HEK293 (cell line): Measurements from ENCODE around the gene WNT4.

Experiments used
- CTCF ChIA-PET: fragments of 350-600 bp; formaldehyde crosslinking; extraction: SDS; loops from one replicate; lab custom pipeline; 2021; ENCODE audit warnings: antibody characterized with exemption; lab: Yijun Ruan, JAX
- POLR2A ChIA-PET: fragments of 300-600 bp; formaldehyde crosslinking; extraction: SDS; loops from one replicate; lab custom pipeline; 2020; ENCODE audit warnings: antibody characterized with exemption, inconsistent platforms; lab: Yijun Ruan, JAX
- H3K27ac ChIP-seq: fragments of 200-500 bp; sonication (Bioruptor generic); 2 replicates; pipeline ENCODE4 v1.5.1; 2014; ENCODE audit warnings: low read depth, low read length, control low read depth, inconsistent platforms; ENCODE audit errors: extremely low read depth
- H3K36me3 ChIP-seq, 2 experiments: fragments of 200-500 bp in 1 of 2; sonication (Bioruptor generic) in 1 of 2; 1 replicate in 1 of 2; 2 replicates in 1 of 2; pipeline ENCODE4 v1.5.1; 2014 to 2017; ENCODE audit warnings: inconsistent platforms in 2 of 2, low read length in 2 of 2; ENCODE audit not compliant: control insufficient read depth in 2 of 2, insufficient read depth in 1 of 2
- H3K4me1 ChIP-seq: fragments of 200-500 bp; sonication (Bioruptor generic); 2 replicates; pipeline ENCODE4 v1.5.1; 2014; ENCODE audit warnings: mild to moderate bottlenecking, low read length, inconsistent platforms; ENCODE audit not compliant: control insufficient read depth, insufficient read depth
- H3K4me3 ChIP-seq: 2 replicates; pipeline ENCODE4 v1.5.1; 2011; ENCODE audit warnings: low read depth, mild to moderate bottlenecking, control low read depth, low read length, moderate library complexity
- H3K9me3 ChIP-seq: fragments of 200-500 bp; sonication (Bioruptor generic); 2 replicates; pipeline ENCODE4 v1.5.1; 2014; ENCODE audit warnings: low read depth, low read length, inconsistent platforms; ENCODE audit not compliant: control insufficient read depth, insufficient read depth
- CTCF ChIP-seq: fragments of 450-650 bp; formaldehyde crosslinking; IDR thresholded peaks from 2 replicates; pipeline ENCODE4 v1.5.1; 2016; ENCODE audit warnings: missing biosample characterization, missing genetic modification characterization
- KLF7 ChIP-seq: fragments of 450-650 bp; formaldehyde crosslinking; IDR thresholded peaks from 2 replicates; pipeline ENCODE4 v1.5.1; 2016; ENCODE audit warnings: missing biosample characterization, missing genetic modification characterization, borderline replicate concordance
- PRDM10 ChIP-seq: fragments of 450-650 bp; formaldehyde crosslinking; IDR thresholded peaks from 2 replicates; pipeline ENCODE4 v1.5.1; 2016; ENCODE audit warnings: missing biosample characterization, missing genetic modification characterization
- PRDM2 ChIP-seq: fragments of 450-650 bp; formaldehyde crosslinking; IDR thresholded peaks from 2 replicates; pipeline ENCODE4 v1.5.1; 2016; ENCODE audit warnings: missing biosample characterization, missing genetic modification characterization, borderline replicate concordance
- RBAK ChIP-seq: fragments of 450-650 bp; formaldehyde crosslinking; IDR thresholded peaks from 2 replicates; pipeline ENCODE4 v1.5.1; 2016; ENCODE audit warnings: missing biosample characterization, missing genetic modification characterization
- ZBTB21 ChIP-seq: fragments of 450-650 bp; formaldehyde crosslinking; IDR thresholded peaks from 2 replicates; pipeline ENCODE4 v1.5.1; 2017; ENCODE audit warnings: missing biosample characterization, missing genetic modification characterization
- ZBTB7A ChIP-seq: fragments of 450-650 bp; formaldehyde crosslinking; IDR thresholded peaks from 2 replicates; pipeline ENCODE4 v1.5.1; 2016; ENCODE audit warnings: low read depth, missing biosample characterization, missing genetic modification characterization
- ZFP69B ChIP-seq: fragments of 450-650 bp; formaldehyde crosslinking; IDR thresholded peaks from 2 replicates; pipeline ENCODE4 v1.5.1; 2016; ENCODE audit warnings: missing biosample characterization, missing genetic modification characterization
- ZNF133 ChIP-seq: fragments of 450-650 bp; formaldehyde crosslinking; IDR thresholded peaks from 2 replicates; pipeline ENCODE4 v1.5.1; 2016; ENCODE audit warnings: missing biosample characterization, missing genetic modification characterization
- ZNF202 ChIP-seq: fragments of 450-650 bp; formaldehyde crosslinking; IDR thresholded peaks from 2 replicates; pipeline ENCODE4 v1.5.1; 2016; ENCODE audit warnings: missing biosample characterization, missing genetic modification characterization, borderline replicate concordance
- ZNF302 ChIP-seq: fragments of 450-650 bp; formaldehyde crosslinking; IDR thresholded peaks from 2 replicates; pipeline ENCODE4 v1.5.1; 2016; ENCODE audit warnings: missing biosample characterization, missing genetic modification characterization, low read depth
- ZNF473 ChIP-seq: fragments of 450-650 bp; formaldehyde crosslinking; IDR thresholded peaks from 2 replicates; pipeline ENCODE4 v1.5.1; 2017; ENCODE audit warnings: missing biosample characterization, missing genetic modification characterization
- ZNF501 ChIP-seq: fragments of 450-650 bp; formaldehyde crosslinking; IDR thresholded peaks from 2 replicates; pipeline ENCODE4 v1.5.1; 2016; ENCODE audit warnings: missing biosample characterization, missing genetic modification characterization
- ZNF791 ChIP-seq: fragments of 450-650 bp; formaldehyde crosslinking; IDR thresholded peaks from 2 replicates; pipeline ENCODE4 v1.5.1; 2016; ENCODE audit warnings: missing biosample characterization, missing genetic modification characterization
- ZXDB ChIP-seq: fragments of 450-650 bp; formaldehyde crosslinking; IDR thresholded peaks from 2 replicates; pipeline ENCODE4 v1.5.1; 2016; ENCODE audit warnings: missing biosample characterization, missing genetic modification characterization
- TF ChIP-seq, protein P1 (sequence below): fragments of 450-650 bp; formaldehyde crosslinking; IDR thresholded peaks from 2 replicates; pipeline ENCODE4 v1.5.1; 2017; ENCODE audit warnings: missing biosample characterization, missing genetic modification characterization

WNT4 gene

DNA sequence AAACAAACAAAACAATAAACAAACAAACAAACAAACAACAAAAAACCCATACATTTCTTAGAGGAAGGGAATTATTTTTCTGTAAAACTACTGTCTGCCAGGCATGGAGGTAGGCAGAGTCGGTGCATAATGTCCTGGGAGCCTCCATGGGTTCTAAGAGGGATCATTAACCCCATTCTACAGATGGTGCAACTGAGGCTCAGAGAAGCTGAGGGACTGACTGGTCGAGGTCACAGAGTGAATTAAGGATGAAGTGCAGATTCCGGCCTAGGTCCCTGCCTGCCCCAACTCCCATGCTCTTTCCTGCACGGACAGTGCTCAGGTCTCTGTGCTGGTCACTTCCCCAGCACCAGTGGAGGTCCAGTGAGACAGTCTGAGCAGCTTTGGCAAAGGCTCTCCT lies 15.8 kb upstream of the WNT4 start (continued):
- TF ChIP-seq PRDM2 (tag by site-specific recombination), result no peak
- TF ChIP-seq ZNF133 (tag by site-specific recombination), result no peak
- TF ChIP-seq KLF7, result no peak
- no peak for TF ChIP-seq ZBTB7A (tag by site-specific recombination)
- TF ChIP-seq ZNF791, result no peak
- no peak for TF ChIP-seq CTCF
- no peak for TF ChIP-seq ZXDB (tag by site-specific recombination)
- TF ChIP-seq ZBTB21, result no peak
- TF ChIP-seq PRDM10 (tag by site-specific recombination), result no peak
- TF ChIP-seq, all 188 proteins: peak for 0

GRCh38 chr1:22157359-22157966 lies 14.6 kb upstream of the WNT4 start:
- Histone ChIP-seq H3K9me3 (no peaks in the 10 kb centered on the region), H3K36me3 (no peaks in the 10 kb centered on the region), H3K4me3 (no peak overlapping the region), H3K4me1 (no peaks in the 10 kb centered on the region), H3K27ac (no peak overlapping the region)
- TF ChIP-seq ZNF473 (tag by site-specific recombination), result no peak
- no peak for TF ChIP-seq ZNF501 (tag by site-specific recombination)
- no peak for TF ChIP-seq ZFP69B (tag by site-specific recombination)
- TF ChIP-seq RBAK (tag by site-specific recombination), result no peak
- no peak for TF ChIP-seq ZNF302
- TF ChIP-seq ZNF202 (tag by site-specific recombination), result no peak
- TF ChIP-seq, protein P1, sequence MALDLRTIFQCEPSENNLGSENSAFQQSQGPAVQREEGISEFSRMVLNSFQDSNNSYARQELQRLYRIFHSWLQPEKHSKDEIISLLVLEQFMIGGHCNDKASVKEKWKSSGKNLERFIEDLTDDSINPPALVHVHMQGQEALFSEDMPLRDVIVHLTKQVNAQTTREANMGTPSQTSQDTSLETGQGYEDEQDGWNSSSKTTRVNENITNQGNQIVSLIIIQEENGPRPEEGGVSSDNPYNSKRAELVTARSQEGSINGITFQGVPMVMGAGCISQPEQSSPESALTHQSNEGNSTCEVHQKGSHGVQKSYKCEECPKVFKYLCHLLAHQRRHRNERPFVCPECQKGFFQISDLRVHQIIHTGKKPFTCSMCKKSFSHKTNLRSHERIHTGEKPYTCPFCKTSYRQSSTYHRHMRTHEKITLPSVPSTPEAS, result no peak
- ChIA-PET POLR2A (no interaction called here), CTCF (interaction anchor here (1.1 kb wide), 1 partner anchor 226 kb away, joined by 3 read pairs; no protein-coding TSS in a partner anchor)
